Transverse colon (tissue), 4 donors: ENCODE measurements around the gene POLD4. TPM values are rescaled to one million over a fixed set of nuclear protein-coding genes. Genes with fewer than 3 reads are reported as not detected.

ENCODE experiments used
- DNase-seq: peaks from one replicate; pipeline ENCODE4 v3.0.0-alpha.2; 2019
- H3K27ac ChIP-seq, 4 donors: fragments of 200-600 bp; sonication (generic); 2 replicates each; pipeline ENCODE4 v1.5.1; 2016 to 2018; ENCODE audit warnings: inconsistent platforms in 4 of 4
- H3K27me3 ChIP-seq: fragments of 200-600 bp; sonication (generic); 2 replicates; pipeline ENCODE4 v1.5.1; 2017; ENCODE audit warnings: inconsistent platforms
- H3K36me3 ChIP-seq, 4 donors: fragments of 200-600 bp; sonication (generic); 2 replicates each; pipeline ENCODE4 v1.5.1; 2017 to 2019; ENCODE audit warnings: inconsistent platforms in 4 of 4
- H3K4me1 ChIP-seq, 4 donors: fragments of 200-600 bp; sonication (generic); 2 replicates each; pipeline ENCODE4 v1.5.1; 2017 to 2020; ENCODE audit warnings: inconsistent platforms in 4 of 4
- H3K4me3 ChIP-seq, 4 donors: fragments of 200-600 bp; sonication (generic); 1 replicate in 1 of 4; 2 replicates in 3 of 4; pipeline versions ENCODE4 v1.5.1 to v1.6.1; 2017 to 2019; ENCODE audit warnings: inconsistent platforms in 4 of 4
- H3K9me3 ChIP-seq, 2 donors: fragments of 200-600 bp; sonication (generic); 2 replicates each; pipeline ENCODE4 v1.5.1; 2017 to 2019; ENCODE audit warnings: inconsistent platforms in 2 of 2
- CTCF ChIP-seq, 5 experiments: fragments of 200-600 bp in 3 of 5; fragments of 450-650 bp in 2 of 5; sonication (generic) in 3 of 5; IDR thresholded peaks; 1 replicate in 2 of 5; 2 replicates in 3 of 5; pipeline ENCODE4 v1.5.1; 2016 to 2017; ENCODE audit warnings: antibody characterized with exemption in 5 of 5, inconsistent platforms in 3 of 5, mild to moderate bottlenecking in 2 of 5, moderate library complexity in 1 of 5
- EP300 ChIP-seq: sonication (generic); formaldehyde crosslinking; IDR thresholded peaks from one replicate; pipeline ENCODE4 v1.6.1; 2017; ENCODE audit warnings: antibody characterized with exemption, low read depth
- POLR2A ChIP-seq: fragments of 450-650 bp; IDR thresholded peaks from one replicate; pipeline ENCODE4 v1.6.1; 2016; ENCODE audit warnings: antibody characterized with exemption, mild to moderate bottlenecking, moderate library complexity
- POLR2AphosphoS5 ChIP-seq, 3 donors: sonication (generic); formaldehyde crosslinking; IDR thresholded peaks; one replicate each; pipeline ENCODE4 v1.6.1; 2016; ENCODE audit warnings: antibody characterized with exemption in 3 of 3
- WGBS, 2 donors: methylation state at CpG; one replicate each; pipeline ENCODE4 v1.1.5; 2018; ENCODE audit warnings: low coverage in 1 of 2; 5-methylcytosine and 5-hydroxymethylcytosine counted together
- in situ Hi-C, 4 donors: fragments of 200-750 bp; cut with MboI; loops; one replicate each; pipeline versions ENCODE4 v1.15.0 to v1.15.1; 2017; ENCODE audit warnings: low sequenced_read_pairs in 3 of 4, low pct_ligation_motif_present in 1 of 4, low pct_unique_long_range_greater_than_20kb in 1 of 4
- intact Hi-C: fragments of 100-400 bp; cut with DNase I; formaldehyde crosslinking; loops from one replicate; pipeline ENCODE4 v1.15.1; 2023; ENCODE audit warnings: low total_unique reads
- total RNA-seq, 4 donors: library from RNA; depleted of rRNA; stranded (reverse); fragments of >200 nt; gene quantifications; one replicate each; pipeline ENCODE4 v1.1.0, GENCODE V29; 2016

POLD4 gene
- total RNA-seq, 4 donors from 2014 or later = 261 to 372 (median 319) TPM

GRCh38 chr11:67368621-67369020, 15.3 kb upstream of the POLD4 start:
- Histone ChIP-seq H3K27me3 (no peaks in the 10 kb centered on the region), H3K4me1 (peaks cover 22 to 65% (median 60%) of the 10 kb centered on the region in 4 donors), H3K9me3 (no peaks in the 10 kb centered on the region), H3K36me3 (no peaks in the 10 kb centered on the region), H3K27ac (peak overlapping the region; percentile 90 to 96 (median 95)), H3K4me3 (no peak overlapping the region)
- intact Hi-C loops (no loop called here), in situ Hi-C loops (no loop called here)
- 76% methylated on average over 3 of the region's 3 CpGs; no CpG with 5 or more reads in 1 of the 2 donors for WGBS, 2 donors
- TF ChIP-seq POLR2A (no peak), POLR2AphosphoS5 (IDR thresholded peaks at IDR 0.05) (no peak), EP300 (no peak)
- no peak for DNase-seq

GRCh38 chr11:67367761-67368227, 14.4 kb upstream of the POLD4 start:
- WGBS, 2 donors = 57 to 73% methylated on average over 3 to 7 of the region's 7 CpGs
- H3K9me3 ChIP-seq = no peaks in the 10 kb centered on the region
- DNase-seq = no peak
- peaks cover 22 to 65% (median 58%) of the 10 kb centered on the region in 4 donors for H3K4me1 ChIP-seq
- TF ChIP-seq CTCF (IDR thresholded peaks at IDR 0.05) (no peak), POLR2AphosphoS5 (IDR thresholded peaks at IDR 0.05) (no peak), POLR2A (no peak), EP300 (no peak)
- H3K36me3 ChIP-seq = no peaks in the 10 kb centered on the region
- intact Hi-C loops = no loop called here
- no peak overlapping the region for H3K4me3 ChIP-seq
- H3K27me3 ChIP-seq = no peaks in the 10 kb centered on the region
- in situ Hi-C loops = no loop called here
- H3K27ac ChIP-seq = peak overlapping the region; percentile 63 to 95 (median 92)

- in situ Hi-C loops = no loop called here
- H3K27ac ChIP-seq = peak overlapping the region; percentile 63 to 95 (median 92)
- no peaks in the 10 kb centered on the region for H3K36me3 ChIP-seq
These were observed 13.8 kb upstream of the POLD4 start for GRCh38 chr11:67366961-67367760.

GRCh38 chr11:67366546-67366945, 13.2 kb upstream of the POLD4 start:
- H3K27ac ChIP-seq = peak overlapping the region; percentile 63 to 95 (median 92)
- in situ Hi-C loops (no loop called here), intact Hi-C loops (no loop called here)
- peak overlapping the region in 1 of 4 donors; percentile 4 for H3K4me3 ChIP-seq
- no peak for DNase-seq
- H3K36me3 ChIP-seq = no peaks in the 10 kb centered on the region
- H3K27me3 ChIP-seq = no peaks in the 10 kb centered on the region
- WGBS, 2 donors = 12 to 21% methylated on average over 8 of the region's 8 CpGs
- H3K9me3 ChIP-seq = no peaks in the 10 kb centered on the region
- TF ChIP-seq CTCF (IDR thresholded peaks at IDR 0.05) (no peak), POLR2A (no peak), POLR2AphosphoS5 (IDR thresholded peaks at IDR 0.05) (no peak), EP300 (no peak)
- H3K4me1 ChIP-seq = peaks cover 14 to 57% (median 50%) of the 10 kb centered on the region in 4 donors

More at GRCh38 chr11:67366961-67367760, 13.8 kb upstream of the POLD4 start:
- TF ChIP-seq POLR2A (no peak), CTCF (IDR thresholded peaks at IDR 0.05) (no peak), EP300 (peak; percentile 29), POLR2AphosphoS5 (IDR thresholded peaks at IDR 0.05) (peak in 2 of 3 donors; percentile 32 to 34)
- DNase-seq = peak; percentile 40
- Histone ChIP-seq H3K4me3 (no peak overlapping the region), H3K9me3 (no peaks in the 10 kb centered on the region), H3K27me3 (no peaks in the 10 kb centered on the region), H3K4me1 (peaks cover 21 to 63% (median 56%) of the 10 kb centered on the region in 4 donors)
- 57 to 60% methylated on average over 3 to 18 of the region's 25 CpGs for WGBS, 2 donors
- intact Hi-C loops = no loop called here
